Endothelial cell of umbilical vein (primary cell): Measurements from ENCODE around the gene TMUB2.

ENCODE experiments used
- EZH2 ChIP-seq: IDR thresholded peaks from 2 replicates; pipeline ENCODE4 v1.6.1; 2012; ENCODE audit warnings: borderline replicate concordance, low read depth, mild to moderate bottlenecking, moderate library complexity, low read length, inconsistent platforms; ENCODE audit not compliant: severe bottlenecking
- POLR2A ChIP-seq: IDR thresholded peaks from 2 replicates; pipeline ENCODE4 v1.6.1; 2012; ENCODE audit warnings: low read depth, mild to moderate bottlenecking, control low read depth, low read length
- POLR2AphosphoS5 ChIP-seq: IDR thresholded peaks from 2 replicates; pipeline ENCODE4 v1.6.1; 2012; ENCODE audit warnings: low read depth, mild to moderate bottlenecking, control low read depth, low read length, moderate library complexity; ENCODE audit not compliant: insufficient read depth
- TF ChIP-seq, protein P1 (sequence below), 2 donors: IDR thresholded peaks; 1 replicate in 1 of 2; 2 replicates in 1 of 2; pipeline ENCODE4 v1.5.1; 2011; ENCODE audit warnings: low read length in 2 of 2, mild to moderate bottlenecking in 2 of 2, moderate library complexity in 2 of 2, control low read depth in 1 of 2, inconsistent platforms in 1 of 2, low read depth in 1 of 2; ENCODE audit not compliant: insufficient read depth in 1 of 2; ENCODE audit errors: extremely low read depth in 1 of 2
- TF ChIP-seq, protein P2 (sequence below): IDR thresholded peaks from 2 replicates; pipeline ENCODE4 v1.6.1; 2011; ENCODE audit not compliant: insufficient read depth, insufficient read length

DNA sequence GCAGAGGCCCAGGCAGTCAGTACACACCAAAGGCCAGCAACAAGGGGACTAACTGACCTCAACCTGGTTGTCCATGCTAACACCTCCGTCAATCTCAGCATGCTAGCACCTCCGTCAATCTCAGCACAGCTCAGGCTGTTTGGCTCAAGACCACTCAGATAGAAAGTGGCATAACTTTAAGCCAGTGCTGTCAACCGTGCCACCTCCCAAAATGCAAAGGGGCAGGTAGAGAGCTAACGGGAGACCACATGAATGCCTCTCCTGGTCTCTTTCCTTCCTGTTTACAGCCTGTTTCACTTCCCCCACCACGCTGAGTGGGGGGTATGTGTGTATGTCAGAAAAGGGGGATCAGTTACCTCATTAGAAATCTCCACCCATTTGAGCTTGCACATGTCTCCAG lies 29.4 kb downstream of the TMUB2 start:
- TF ChIP-seq, protein P1, sequence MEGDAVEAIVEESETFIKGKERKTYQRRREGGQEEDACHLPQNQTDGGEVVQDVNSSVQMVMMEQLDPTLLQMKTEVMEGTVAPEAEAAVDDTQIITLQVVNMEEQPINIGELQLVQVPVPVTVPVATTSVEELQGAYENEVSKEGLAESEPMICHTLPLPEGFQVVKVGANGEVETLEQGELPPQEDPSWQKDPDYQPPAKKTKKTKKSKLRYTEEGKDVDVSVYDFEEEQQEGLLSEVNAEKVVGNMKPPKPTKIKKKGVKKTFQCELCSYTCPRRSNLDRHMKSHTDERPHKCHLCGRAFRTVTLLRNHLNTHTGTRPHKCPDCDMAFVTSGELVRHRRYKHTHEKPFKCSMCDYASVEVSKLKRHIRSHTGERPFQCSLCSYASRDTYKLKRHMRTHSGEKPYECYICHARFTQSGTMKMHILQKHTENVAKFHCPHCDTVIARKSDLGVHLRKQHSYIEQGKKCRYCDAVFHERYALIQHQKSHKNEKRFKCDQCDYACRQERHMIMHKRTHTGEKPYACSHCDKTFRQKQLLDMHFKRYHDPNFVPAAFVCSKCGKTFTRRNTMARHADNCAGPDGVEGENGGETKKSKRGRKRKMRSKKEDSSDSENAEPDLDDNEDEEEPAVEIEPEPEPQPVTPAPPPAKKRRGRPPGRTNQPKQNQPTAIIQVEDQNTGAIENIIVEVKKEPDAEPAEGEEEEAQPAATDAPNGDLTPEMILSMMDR (IDR thresholded peaks at IDR 0.05; ENCODE audit: extremely low read depth in 1 of 2, insufficient read depth in 1 of 2, low read depth in 1 of 2, low read length in 2 of 2), result no peak
- TF ChIP-seq POLR2A (no peak), POLR2AphosphoS5 (no peak), EZH2 (no peak)
- TF ChIP-seq, protein P2, sequence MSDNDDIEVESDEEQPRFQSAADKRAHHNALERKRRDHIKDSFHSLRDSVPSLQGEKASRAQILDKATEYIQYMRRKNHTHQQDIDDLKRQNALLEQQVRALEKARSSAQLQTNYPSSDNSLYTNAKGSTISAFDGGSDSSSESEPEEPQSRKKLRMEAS, result no peak
